ENCODE measurements around the gene GLB1L2.
A peak's percentile ranks its signal among the peaks of the same experiment; 100 is the strongest.

Gene GLB1L2

GRCh38 chr11:134386945-134387344 is 55.2 kb downstream of the GLB1L2 start:
- DNase-seq (ENCODE audit: low read depth) = peak; percentile 3

DNA sequence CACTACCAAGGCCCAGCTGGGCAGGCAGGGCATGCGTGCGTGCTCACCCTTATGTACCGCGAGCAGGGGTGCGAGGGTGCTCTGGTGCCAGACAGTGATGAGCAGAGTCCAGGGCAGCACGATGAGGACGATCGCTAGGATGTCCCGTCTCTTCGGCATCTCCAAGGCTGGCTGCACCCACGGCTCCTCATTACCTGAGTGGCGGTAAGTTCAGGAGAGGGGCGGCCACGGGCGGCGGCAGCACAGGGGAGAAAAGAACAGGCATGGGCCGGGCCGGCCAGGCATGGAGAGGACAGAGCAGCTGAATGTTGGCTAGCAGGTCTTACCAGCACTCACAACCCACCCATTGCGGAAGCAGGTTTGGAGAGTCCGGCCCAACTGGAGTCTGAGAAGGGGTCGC is 55.7 kb downstream of the GLB1L2 start:
- DNase-seq (ENCODE audit: low read depth) = no peak

DNA sequence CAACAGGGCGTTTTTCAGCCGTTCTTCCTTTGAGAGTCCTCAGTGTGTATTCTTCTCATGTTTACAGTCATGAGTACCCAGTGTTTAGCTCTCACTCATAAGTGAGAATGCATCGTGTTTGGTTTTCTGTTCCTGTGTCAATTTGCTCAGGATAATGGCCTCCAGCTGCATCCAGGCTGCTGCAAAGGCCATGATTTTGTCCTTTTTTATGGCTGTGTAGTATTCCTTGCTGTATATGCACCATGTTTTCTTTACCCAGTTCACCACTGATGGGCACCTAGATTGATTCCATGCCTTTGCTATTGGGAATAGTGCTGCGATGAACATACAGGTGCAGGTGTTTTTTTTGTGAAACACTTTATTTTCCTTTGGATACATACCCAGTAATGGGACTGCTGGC is 56.8 kb downstream of the GLB1L2 start:
- DNase-seq (ENCODE audit: low read depth) = no peak

DNA sequence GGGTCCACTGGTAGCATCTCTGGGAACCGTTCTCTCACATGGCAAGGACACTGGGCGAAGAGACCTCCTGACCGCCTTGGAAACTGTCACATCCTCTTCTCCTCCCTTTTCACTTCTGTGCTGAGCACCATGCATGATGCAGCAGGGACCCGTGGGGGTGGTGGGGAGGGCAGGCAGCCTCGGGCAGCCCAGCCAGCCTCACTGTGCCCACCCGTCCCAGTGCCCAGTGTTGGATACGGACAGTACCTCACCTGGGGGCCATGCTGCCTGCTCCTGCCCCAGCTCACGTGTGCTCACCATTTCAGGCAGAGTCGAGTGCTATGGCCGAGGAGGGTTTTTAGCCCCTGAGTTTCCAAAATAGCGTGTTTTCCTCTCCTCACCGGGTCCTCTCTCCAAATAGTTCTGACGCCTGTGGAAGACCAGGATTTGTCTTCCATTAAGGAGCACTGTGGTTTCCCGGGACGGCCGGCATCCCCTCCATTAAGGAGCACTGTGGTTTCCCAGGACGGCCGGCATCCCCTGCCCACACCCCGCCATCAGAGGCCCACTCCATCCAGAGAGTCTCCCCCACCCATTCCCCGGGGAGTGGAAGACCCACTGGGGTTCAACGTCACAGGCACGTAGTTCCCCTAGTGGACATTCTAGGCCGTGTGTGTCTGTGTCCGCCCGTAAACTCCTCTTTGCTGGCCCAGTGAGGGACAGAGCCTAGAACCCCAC is 57.8 kb downstream of the GLB1L2 start:
- no peak for DNase-seq (ENCODE audit: low read depth)

GRCh38 chr11:134390706-134391569 is 59.1 kb downstream of the GLB1L2 start:
- DNase-seq (ENCODE audit: low read depth) = no peak

DNA sequence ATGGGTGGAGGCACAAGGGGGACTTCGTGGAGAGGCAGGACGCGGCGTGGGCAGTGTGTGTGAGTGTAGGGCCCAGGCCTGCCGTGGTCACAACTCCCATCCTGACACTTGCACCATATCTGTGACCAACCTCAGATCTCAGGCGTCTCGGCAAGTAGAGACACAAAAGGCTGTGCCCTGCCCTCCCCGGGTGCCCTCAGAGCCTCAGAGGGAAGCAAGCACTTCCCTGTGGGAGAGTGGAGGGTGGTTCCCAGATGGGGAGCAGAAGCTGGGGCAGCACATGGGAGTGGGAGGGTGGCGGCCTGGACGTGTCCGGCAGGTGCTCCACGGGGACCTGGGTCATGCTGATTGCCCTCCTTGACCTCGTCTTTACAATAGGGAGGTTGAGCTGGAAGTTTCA is 59.9 kb downstream of the GLB1L2 start:
- no peak for DNase-seq (ENCODE audit: low read depth)

GRCh38 chr11:134392953-134393615 is 61.3 kb downstream of the GLB1L2 start:
- no peak for DNase-seq (ENCODE audit: low read depth)

DNA sequence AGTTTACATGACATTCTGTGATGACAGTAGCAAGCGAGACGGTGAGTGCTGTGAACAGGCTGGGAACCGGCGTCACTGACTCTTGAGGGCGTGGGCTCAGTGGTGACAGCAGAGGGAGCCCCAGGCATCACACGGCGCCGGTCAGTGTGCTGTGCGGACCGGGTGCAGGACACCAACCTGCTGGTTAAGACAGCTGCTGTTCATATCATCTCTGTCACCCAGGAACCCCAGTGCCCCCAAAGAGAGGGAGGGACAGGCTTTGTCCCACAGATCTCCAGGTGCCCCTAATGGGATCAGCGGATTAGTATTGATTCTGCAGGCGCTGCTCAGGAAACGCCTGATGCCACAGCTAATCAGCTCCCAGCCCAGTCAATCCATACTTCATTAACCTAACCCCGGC is 61.9 kb downstream of the GLB1L2 start:
- DNase-seq (ENCODE audit: low read depth) = peak; percentile 3

DNA sequence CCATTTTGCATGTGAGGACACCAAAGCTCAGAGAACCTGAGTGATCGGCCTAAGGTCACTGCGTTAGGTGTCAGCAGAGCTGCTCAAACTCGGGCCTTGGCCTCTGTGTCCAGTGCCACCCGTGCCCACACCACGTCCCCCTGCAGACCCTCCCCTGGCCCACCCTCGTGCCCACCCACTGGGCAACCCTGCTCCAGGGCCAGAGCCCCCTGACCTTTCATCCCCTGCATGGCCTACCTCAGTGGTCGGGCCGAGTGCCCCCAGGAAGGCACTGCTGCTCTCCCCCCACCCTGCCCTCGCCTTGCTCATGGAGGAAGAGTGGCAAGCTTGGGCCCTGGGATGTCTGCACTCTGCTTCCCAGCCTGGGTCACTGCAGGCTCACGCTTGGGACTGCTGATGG is 62.5 kb downstream of the GLB1L2 start:
- no peak for DNase-seq (ENCODE audit: low read depth)

- no peak for DNase-seq (ENCODE audit: low read depth)
These were observed 63.2 kb downstream of the GLB1L2 start for GRCh38 chr11:134395002-134395401.

GRCh38 chr11:134397304-134398078 is 65.7 kb downstream of the GLB1L2 start:
- no peak for DNase-seq (ENCODE audit: low read depth)

DNA sequence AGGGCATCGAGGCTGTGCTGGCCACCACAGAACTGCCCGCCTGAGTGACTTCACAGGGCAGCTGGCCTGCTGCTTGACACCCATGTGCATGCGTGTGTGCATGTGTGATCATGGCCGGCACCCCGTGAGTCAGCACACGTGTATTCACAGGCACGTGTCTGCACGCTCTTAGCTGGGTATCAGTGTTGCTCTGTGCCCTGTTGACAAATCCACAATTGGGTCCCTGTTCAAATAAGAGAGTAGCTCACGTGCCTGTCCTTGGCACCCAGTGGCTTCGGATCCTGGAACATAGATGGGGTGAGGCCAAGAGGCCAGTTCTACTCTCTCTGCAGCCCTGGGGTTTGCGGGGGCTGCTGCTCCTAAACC is 66.3 kb downstream of the GLB1L2 start:
- DNase-seq (ENCODE audit: low read depth) = no peak

- no peak for DNase-seq (ENCODE audit: low read depth)
These were observed 67.0 kb downstream of the GLB1L2 start for GRCh38 chr11:134398644-134399292.

DNA sequence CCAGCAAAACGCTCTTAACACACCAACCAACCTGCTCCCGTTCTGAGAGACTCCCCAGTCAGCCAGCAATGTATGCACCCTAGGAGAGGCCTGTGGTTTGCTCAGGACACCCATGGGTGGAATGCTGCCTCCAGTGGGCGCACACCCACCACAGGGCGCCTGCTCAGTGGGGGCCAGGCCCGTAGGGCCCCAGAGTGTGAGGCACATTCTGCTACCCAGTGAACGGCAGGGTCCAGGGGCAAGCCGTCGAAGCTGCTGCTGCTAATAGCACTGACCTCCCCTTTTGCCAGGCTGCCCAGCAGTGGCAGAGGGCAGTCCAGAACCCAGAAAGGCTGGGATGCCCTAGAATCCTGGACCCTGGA is 67.5 kb downstream of the GLB1L2 start:
- DNase-seq (ENCODE audit: low read depth) = no peak

- no peak for DNase-seq (ENCODE audit: low read depth)
These were observed 68.2 kb downstream of the GLB1L2 start for GRCh38 chr11:134399996-134400395.

DNA sequence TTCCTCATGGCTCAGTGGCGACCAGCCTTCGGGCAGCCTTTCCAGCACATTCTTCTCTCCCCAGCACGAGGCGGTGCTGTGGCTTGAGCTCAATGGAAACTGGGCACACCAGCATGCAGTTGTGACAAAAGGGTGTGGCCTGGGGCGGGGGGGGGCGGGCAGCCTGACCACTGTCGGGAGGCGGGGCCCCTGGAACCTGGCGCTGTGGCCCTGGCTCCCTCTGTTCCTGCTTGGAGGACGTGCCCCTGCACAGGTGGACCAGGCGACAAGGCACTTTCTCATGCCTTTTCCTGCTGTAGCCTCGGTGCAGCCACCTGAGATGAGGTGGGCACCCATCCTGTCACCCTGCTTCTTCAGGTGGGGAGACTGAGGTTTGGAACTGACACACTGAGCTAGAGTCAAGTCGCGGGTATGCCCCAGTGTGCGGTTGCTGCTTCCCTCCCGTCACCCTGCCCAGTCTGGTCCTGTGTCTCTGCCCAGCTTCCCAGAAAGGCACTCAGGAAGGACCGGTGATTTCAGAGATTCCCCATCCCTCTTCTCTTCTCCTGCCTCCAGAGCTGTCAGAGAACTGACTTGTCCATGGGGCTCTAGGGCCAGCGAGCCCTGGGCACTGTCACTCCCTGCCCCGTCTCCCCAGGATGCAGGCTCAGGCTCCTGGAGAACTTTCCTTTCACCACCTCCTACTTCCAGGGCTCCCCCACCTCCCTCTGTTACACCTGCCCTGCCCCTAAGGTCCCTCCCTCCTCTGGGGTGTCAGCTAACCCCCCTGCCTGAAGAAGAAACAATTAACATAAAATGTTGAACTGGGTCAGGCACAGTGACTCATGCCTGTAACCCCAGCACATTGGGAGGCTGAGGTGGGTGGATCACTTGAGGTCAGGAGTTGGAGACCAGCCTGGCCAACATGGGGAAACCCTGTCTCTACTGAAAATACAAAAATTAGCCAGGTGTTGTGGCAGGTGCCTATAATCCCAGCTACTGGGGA is 70.3 kb downstream of the GLB1L2 start:
- DNase-seq (ENCODE audit: low read depth) = no peak

GRCh38 chr11:134402910-134403309 is 71.1 kb downstream of the GLB1L2 start:
- no peak for DNase-seq (ENCODE audit: low read depth)

DNA sequence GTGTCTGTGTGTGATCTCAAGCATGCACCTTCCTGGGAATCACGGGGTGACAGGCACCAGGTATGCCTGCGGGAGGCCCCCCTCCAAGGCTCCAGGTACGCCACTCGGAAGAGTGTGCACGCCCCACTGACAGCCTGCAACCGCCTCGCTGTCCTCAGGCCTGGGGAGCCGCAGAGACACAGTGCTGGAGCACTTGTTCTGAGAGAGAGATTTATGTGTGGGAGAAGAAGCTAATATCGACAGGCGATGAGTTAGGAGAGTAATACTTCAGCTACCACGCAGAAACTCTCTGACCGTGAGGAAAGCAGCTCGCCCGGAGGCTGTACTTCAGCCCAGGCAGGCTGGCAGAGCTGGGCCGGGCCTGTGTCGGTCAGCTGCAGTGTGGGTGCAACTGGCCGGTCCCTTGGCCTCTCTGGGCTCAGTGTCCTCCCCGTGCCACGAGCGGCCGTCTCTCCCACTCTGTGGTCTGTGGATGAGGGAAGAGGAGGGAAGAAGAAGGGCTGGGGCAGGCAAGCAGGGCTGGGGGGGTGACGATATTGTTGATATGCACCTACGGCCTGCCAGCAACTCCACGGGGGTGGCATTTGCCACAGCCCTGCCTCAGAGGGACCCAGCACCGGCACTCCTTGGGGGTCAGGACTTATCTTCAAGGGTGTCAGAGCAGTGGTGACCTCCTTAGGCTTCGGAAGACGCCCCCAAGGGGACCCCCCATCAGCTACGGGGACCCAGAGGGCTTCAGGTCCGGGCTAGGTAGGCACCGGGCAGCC is 73.0 kb downstream of the GLB1L2 start:
- DNase-seq (ENCODE audit: low read depth) = no peak

DNA sequence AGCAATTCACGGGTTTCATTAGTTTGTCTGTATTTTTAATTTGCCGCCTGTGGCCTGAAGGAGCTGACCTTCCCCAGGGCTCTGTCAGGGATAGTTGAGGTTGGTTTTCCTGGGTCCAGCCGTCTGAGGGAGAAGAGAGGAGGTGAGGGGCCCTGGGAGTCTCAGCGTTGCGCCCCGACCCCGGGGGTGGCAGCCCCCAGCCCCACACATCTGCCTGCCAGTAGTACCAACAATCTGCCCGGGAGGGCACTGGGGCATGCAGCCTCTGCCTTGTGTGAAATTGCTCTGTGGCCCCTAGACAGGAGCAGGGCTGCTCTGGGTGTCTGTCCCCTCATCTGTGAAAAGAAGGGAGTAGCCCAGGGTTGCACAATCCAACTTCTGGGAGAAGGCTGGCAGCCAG is 73.6 kb downstream of the GLB1L2 start:
- no peak for DNase-seq (ENCODE audit: low read depth)

DNA sequence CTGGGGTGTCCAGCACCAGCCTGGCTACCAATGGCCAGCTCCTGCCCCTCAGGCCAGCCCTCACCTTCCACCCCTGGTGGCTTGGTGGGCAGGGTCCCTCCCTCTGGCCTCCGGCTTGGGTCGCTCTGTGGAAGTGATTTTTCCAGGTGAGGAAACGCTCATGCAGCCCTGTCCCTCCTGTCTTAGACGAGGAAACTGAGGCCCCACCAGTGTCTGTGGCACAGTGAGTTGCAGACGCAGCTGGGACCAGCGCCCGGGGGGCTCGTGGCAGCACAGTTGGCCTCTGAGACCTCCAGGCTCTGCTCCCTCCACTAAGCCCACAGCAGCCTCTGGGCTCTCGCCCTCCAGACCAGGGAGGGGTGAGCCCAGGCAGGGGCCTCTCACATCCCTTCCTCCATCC is 74.1 kb downstream of the GLB1L2 start:
- DNase-seq (ENCODE audit: low read depth) = no peak

Measured in CMK (cell line).